H9 (cell line): ENCODE results near the gene HS6ST1. TPM values are rescaled to one million over a fixed set of nuclear protein-coding genes. Genes with fewer than 3 reads are reported as not detected.

ENCODE experiments used
- DNase-seq: peaks from one replicate; pipeline ENCODE4 v3.0.0-alpha.2; 2017
- H2AFZ ChIP-seq: one replicate; pipeline ENCODE4 v1.6.1; 2013; ENCODE audit warnings: mild to moderate bottlenecking, low read length, control low read depth, moderate library complexity
- H2AK5ac ChIP-seq: 2 replicates; pipeline ENCODE4 v1.6.1; 2013; ENCODE audit warnings: low read length, control low read depth, mixed read lengths; ENCODE audit not compliant: insufficient read length
- H2BK120ac ChIP-seq: one replicate; pipeline ENCODE4 v1.6.1; 2013; ENCODE audit warnings: low read depth, mild to moderate bottlenecking, low read length, control low read depth, inconsistent platforms; ENCODE audit not compliant: poor library complexity, severe bottlenecking
- H2BK12ac ChIP-seq: 2 replicates; pipeline ENCODE4 v1.6.1; 2013; ENCODE audit warnings: low read length, control low read depth, mixed read lengths, low read depth; ENCODE audit not compliant: insufficient read length
- H2BK15ac ChIP-seq: 2 replicates; pipeline ENCODE4 v1.6.1; 2013; ENCODE audit warnings: low read depth, low read length, control low read depth
- H2BK20ac ChIP-seq: one replicate; pipeline ENCODE4 v1.6.1; 2013; ENCODE audit warnings: low read depth, mild to moderate bottlenecking, low read length, control low read depth, inconsistent platforms; ENCODE audit not compliant: poor library complexity, severe bottlenecking
- H2BK5ac ChIP-seq: 2 replicates; pipeline ENCODE4 v1.6.1; 2013; ENCODE audit warnings: low read length, control low read depth, mixed read lengths; ENCODE audit not compliant: insufficient read length
- H3K14ac ChIP-seq: 2 replicates; pipeline ENCODE4 v1.6.1; 2013; ENCODE audit warnings: low read length, control low read depth; ENCODE audit not compliant: insufficient read depth
- H3K18ac ChIP-seq: 2 replicates; pipeline ENCODE4 v1.6.1; 2013; ENCODE audit warnings: low read depth, mild to moderate bottlenecking, mixed read lengths, low read length, control low read depth; ENCODE audit not compliant: insufficient read length
- H3K23ac ChIP-seq: 2 replicates; pipeline ENCODE4 v1.6.1; 2013; ENCODE audit warnings: low read length, control low read depth, mixed read lengths, low read depth; ENCODE audit not compliant: insufficient read length
- H3K23me2 ChIP-seq: 2 replicates; pipeline ENCODE4 v1.6.1; 2013; ENCODE audit warnings: low read depth, mild to moderate bottlenecking, mixed read lengths, low read length, control low read depth; ENCODE audit not compliant: insufficient read length, poor library complexity, severe bottlenecking
- H3K27ac ChIP-seq: 2 replicates; pipeline ENCODE4 v1.5.1; 2013; ENCODE audit warnings: low read length, control low read depth, mixed read lengths, low read depth; ENCODE audit not compliant: insufficient read length
- H3K27me3 ChIP-seq: 2 replicates; pipeline ENCODE4 v1.6.1; 2013; ENCODE audit warnings: low read length, control low read depth, inconsistent platforms; ENCODE audit not compliant: insufficient read depth
- H3K4ac ChIP-seq: 2 replicates; pipeline ENCODE4 v1.6.1; 2013; ENCODE audit warnings: low read depth, mild to moderate bottlenecking, control low read depth, inconsistent platforms, low read length, moderate library complexity
- H3K4me1 ChIP-seq: 2 replicates; pipeline ENCODE4 v1.6.1; 2013; ENCODE audit warnings: low read length, control low read depth, inconsistent platforms; ENCODE audit not compliant: insufficient read depth
- H3K4me2 ChIP-seq: 2 replicates; pipeline ENCODE4 v1.6.1; 2013; ENCODE audit warnings: low read length, control low read depth, mixed read lengths; ENCODE audit not compliant: insufficient read length, insufficient read depth
- H3K56ac ChIP-seq: 2 replicates; pipeline ENCODE4 v1.6.1; 2013; ENCODE audit warnings: low read depth, mild to moderate bottlenecking, mixed read lengths, low read length, control low read depth; ENCODE audit not compliant: insufficient read length
- H3K79me1 ChIP-seq: 2 replicates; pipeline ENCODE4 v1.6.1; 2013; ENCODE audit warnings: low read depth, mild to moderate bottlenecking, moderate library complexity, low read length, control low read depth, inconsistent platforms; ENCODE audit not compliant: insufficient read depth, poor library complexity, severe bottlenecking
- H3K79me2 ChIP-seq: 2 replicates; pipeline ENCODE4 v1.6.1; 2013; ENCODE audit warnings: low read length, control low read depth, inconsistent platforms; ENCODE audit not compliant: insufficient read depth
- H3K9ac ChIP-seq: 2 replicates; pipeline ENCODE4 v1.6.1; 2013; ENCODE audit warnings: low read length, control low read depth, mixed read lengths; ENCODE audit not compliant: insufficient read length; ENCODE audit errors: extremely low read depth
- H3K9me3 ChIP-seq: one replicate; pipeline ENCODE4 v1.6.1; 2013; ENCODE audit warnings: low read depth, low read length, inconsistent platforms; ENCODE audit not compliant: control insufficient read depth
- H3T11ph ChIP-seq: one replicate; pipeline ENCODE4 v1.6.1; 2013; ENCODE audit warnings: mild to moderate bottlenecking, low read length, control low read depth, inconsistent platforms
- H4K20me1 ChIP-seq: one replicate; pipeline ENCODE4 v1.6.1; 2013; ENCODE audit not compliant: control insufficient read depth, insufficient read length, insufficient read depth
- H4K5ac ChIP-seq: 2 replicates; pipeline ENCODE4 v1.6.1; 2013; ENCODE audit warnings: low read depth, mild to moderate bottlenecking, mixed read lengths, low read length, control low read depth; ENCODE audit not compliant: insufficient read length
- H4K8ac ChIP-seq: replicated peaks from 2 replicates; pipeline ENCODE4 v1.6.1; 2013; ENCODE audit warnings: low read length, control low read depth, mixed read lengths, low read depth; ENCODE audit not compliant: insufficient read length
- H4K91ac ChIP-seq: 2 replicates; pipeline ENCODE4 v1.6.1; 2013; ENCODE audit warnings: low read depth, mild to moderate bottlenecking, moderate library complexity, mixed read lengths, low read length, control low read depth; ENCODE audit not compliant: insufficient read length
- H3K27ac Mint-ChIP-seq, 3 experiments: 2 replicates in 2 of 3; 3 replicates in 1 of 3; pipeline ENCODE4 v1.8.0; 2020 to 2021; ENCODE audit warnings: mixed read lengths in 3 of 3, mild to moderate bottlenecking in 1 of 3, moderate library complexity in 1 of 3
- H3K27me3 Mint-ChIP-seq: 2 replicates; pipeline ENCODE4 v1.8.0; 2021; ENCODE audit warnings: low read depth, mild to moderate bottlenecking, moderate library complexity, mixed read lengths
- H3K36me3 Mint-ChIP-seq, 3 experiments: 2 replicates in 2 of 3; 3 replicates in 1 of 3; pipeline ENCODE4 v1.8.0; 2020 to 2021; ENCODE audit warnings: low read depth in 3 of 3, mixed read lengths in 3 of 3; ENCODE audit not compliant: insufficient read depth in 1 of 3
- H3K4me1 Mint-ChIP-seq, 2 experiments: 2 replicates each; pipeline ENCODE4 v1.8.0; 2020; ENCODE audit warnings: mixed read lengths in 2 of 2
- H3K4me3 Mint-ChIP-seq, 2 experiments: 2 replicates in 1 of 2; 3 replicates in 1 of 2; pipeline ENCODE4 v1.8.0; 2020 to 2021; ENCODE audit warnings: mild to moderate bottlenecking in 2 of 2, mixed read lengths in 2 of 2, moderate library complexity in 1 of 2
- H3K9me3 Mint-ChIP-seq, 2 experiments: 2 replicates in 1 of 2; 3 replicates in 1 of 2; pipeline ENCODE4 v1.8.0; 2020; ENCODE audit warnings: mild to moderate bottlenecking in 2 of 2, mixed read lengths in 2 of 2, moderate library complexity in 1 of 2
- CTCF ChIP-seq: fragments of 200-600 bp; sonication (generic); conservative IDR thresholded peaks from 3 replicates; pipeline ENCODE4 v1.8.0; 2021; ENCODE audit warnings: antibody characterized with exemption, mild to moderate bottlenecking
- WGBS: extraction: QIAGEN DNeasy Blood & Tissue Kit; methylation state at CpG from one replicate; pipeline ENCODE4 v1.1.7; 2013; ENCODE audit warnings: missing lambda C conversion rate, low lambda C conversion rate, mixed read lengths; ENCODE audit not compliant: insufficient read length; ENCODE audit errors: extremely low coverage; 5-methylcytosine and 5-hydroxymethylcytosine counted together
- total RNA-seq: library from RNA; stranded (reverse); gene quantifications from 2 replicates; pipeline ENCODE4 v1.2.1, GENCODE V29; 2021

The HS6ST1 gene
- total RNA-seq, 1 experiment from 2014 or later, result 60.2 TPM

GRCh38 chr2:128306081-128306930, 12.4 kb downstream of the HS6ST1 start:
- H2BK12ac ChIP-seq, result no peak overlapping the region
- peak overlapping the region; percentile 83 to 96 (median 90) for H3K27ac Mint-ChIP-seq
- peaks cover 68% of the 10 kb centered on the region; the same call in 1 of the 2 replicates for H3K79me2 ChIP-seq
- no peak overlapping the region for H3K4me2 ChIP-seq
- no peak overlapping the region for H2AK5ac ChIP-seq
- no peak overlapping the region for H3K27ac ChIP-seq
- no peak overlapping the region for H4K8ac ChIP-seq
- no CpG with 5 or more reads among the region's 24 CpGs for WGBS
- no peak overlapping the region for H3T11ph ChIP-seq
- no peak overlapping the region for H2AFZ ChIP-seq
- H3K23ac ChIP-seq, result no peak overlapping the region
- H3K14ac ChIP-seq, result peak overlapping the region; percentile 67
- no peak overlapping the region for H2BK15ac ChIP-seq
- peaks cover 23% of the 10 kb centered on the region for H3K79me1 ChIP-seq
- H3K18ac ChIP-seq, result peak overlapping the region; percentile 56
- H3K27me3 ChIP-seq, result no peaks in the 10 kb centered on the region
- H3K4me1 ChIP-seq, result peaks cover 4% of the 10 kb centered on the region; the same call in 1 of the 2 replicates
- no peaks in the 10 kb centered on the region for H3K23me2 ChIP-seq
- no peak overlapping the region for H2BK5ac ChIP-seq
- no peak overlapping the region for H3K4ac ChIP-seq
- H3K9me3 ChIP-seq, result no peaks in the 10 kb centered on the region
- no peak overlapping the region for H2BK20ac ChIP-seq
- no peak overlapping the region for H3K56ac ChIP-seq
- no peak overlapping the region for H3K9ac ChIP-seq
- TF ChIP-seq CTCF, result peak; percentile 48
- H4K5ac ChIP-seq, result no peak overlapping the region
- DNase-seq, result no peak
- no peak overlapping the region for H4K91ac ChIP-seq
- H3K4me3 Mint-ChIP-seq, result peak overlapping the region in 1 of 2 experiments; percentile 38; a peak in 1 of 5 replicates
- no peak overlapping the region for H2BK120ac ChIP-seq
- H3K4me1 Mint-ChIP-seq, result peaks cover 58 to 79% of the 10 kb centered on the region in 2 experiments
- peaks cover 7% of the 10 kb centered on the region for H4K20me1 ChIP-seq
- no peaks in the 10 kb centered on the region for H3K9me3 Mint-ChIP-seq
- H3K27me3 Mint-ChIP-seq, result no peaks in the 10 kb centered on the region
- peaks cover 5 to 25% (median 13%) of the 10 kb centered on the region in 3 experiments; a peak in 6 of 7 replicates for H3K36me3 Mint-ChIP-seq
